H1 (cell line): ENCODE results near the gene RYR3. TPM values are rescaled to one million over a fixed set of nuclear protein-coding genes. Genes with fewer than 3 reads are reported as not detected.

ENCODE experiments used
- CTCF ChIA-PET: fragments of 300-600 bp; sonication (Branson Sonifier 250); formaldehyde crosslinking; loops from one replicate; lab custom pipeline; 2021; ENCODE audit not compliant: partially characterized antibody; lab: Charles Lee
- POLR2A ChIA-PET: fragments of 300-600 bp; sonication (Branson Sonifier 250); formaldehyde crosslinking; loops from one replicate; lab custom pipeline; 2021; ENCODE audit warnings: inconsistent platforms; ENCODE audit not compliant: partially characterized antibody; lab: Charles Lee
- DNase-seq, 2 experiments: peaks; one replicate each; pipeline versions ENCODE4 v3.0.0 to v3.0.0-alpha.2; 2010 to 2022; ENCODE audit warnings: low spot score in 2 of 2, low read depth in 1 of 2, mixed read lengths in 1 of 2
- FAIRE-seq: peaks from 2 replicates; lab custom pipeline; 2011; peaks lifted over from hg19 to GRCh38; lab: Jason Lieb, UNC
- H2AFZ ChIP-seq: 2 replicates; pipeline ENCODE4 v1.8.1; 2012; ENCODE audit warnings: low read length, inconsistent platforms
- H2AK5ac ChIP-seq: 2 replicates; pipeline ENCODE4 v1.6.1; 2013; ENCODE audit warnings: low read depth, low read length
- H2BK120ac ChIP-seq: replicated peaks from 2 replicates; pipeline ENCODE3; 2013; ENCODE audit warnings: low read depth, low read length, inconsistent platforms
- H2BK12ac ChIP-seq: 2 replicates; pipeline ENCODE4 v1.6.1; 2013; ENCODE audit warnings: low read depth, low read length
- H2BK15ac ChIP-seq: 2 replicates; pipeline ENCODE4 v1.6.1; 2013; ENCODE audit warnings: low read length
- H2BK20ac ChIP-seq: 2 replicates; pipeline ENCODE4 v1.6.1; 2013; ENCODE audit warnings: low read length
- H2BK5ac ChIP-seq: 2 replicates; pipeline ENCODE4 v1.6.1; 2013; ENCODE audit warnings: low read depth, low read length
- H3K14ac ChIP-seq: 2 replicates; pipeline ENCODE4 v1.6.1; 2013; ENCODE audit warnings: inconsistent platforms; ENCODE audit not compliant: insufficient read length
- H3K18ac ChIP-seq: 2 replicates; pipeline ENCODE4 v1.6.1; 2013; ENCODE audit warnings: low read length; ENCODE audit errors: extremely low read depth
- H3K23ac ChIP-seq: 2 replicates; pipeline ENCODE4 v1.6.1; 2013; ENCODE audit warnings: inconsistent platforms; ENCODE audit not compliant: insufficient read length
- H3K23me2 ChIP-seq: 2 replicates; pipeline ENCODE4 v1.6.1; 2013; ENCODE audit warnings: low read depth, low read length
- H3K27ac ChIP-seq: 2 replicates; pipeline ENCODE4 v1.6.1; 2011; ENCODE audit warnings: low read depth, low read length, inconsistent platforms
- H3K27me3 ChIP-seq, 4 experiments: replicated peaks in 1 of 4; 1 replicate in 1 of 4; 2 replicates in 3 of 4; pipeline versions ENCODE4 v1.6.1 to v1.8.1; 2011 to 2013; ENCODE audit warnings: low read length in 3 of 4, mild to moderate bottlenecking in 3 of 4, inconsistent platforms in 2 of 4, mixed read lengths in 2 of 4, moderate library complexity in 1 of 4; ENCODE audit not compliant: control insufficient read depth in 3 of 4, insufficient read depth in 3 of 4; ENCODE audit errors: extremely low read depth in 1 of 4
- H3K36me3 ChIP-seq, 4 experiments: 2 replicates each; pipeline versions ENCODE4 v1.6.1 to v1.8.1; 2011 to 2013; ENCODE audit warnings: mild to moderate bottlenecking in 4 of 4, low read length in 3 of 4, moderate library complexity in 2 of 4, control low read depth in 1 of 4, inconsistent platforms in 1 of 4; ENCODE audit not compliant: insufficient read depth in 4 of 4, control insufficient read depth in 2 of 4
- H3K4ac ChIP-seq: replicated peaks from 2 replicates; pipeline ENCODE3; 2013; ENCODE audit warnings: low read length, low read depth, mixed read lengths, inconsistent platforms; ENCODE audit not compliant: insufficient read length
- H3K4me1 ChIP-seq, 4 experiments: replicated peaks in 1 of 4; 1 replicate in 1 of 4; 2 replicates in 3 of 4; pipeline versions ENCODE4 v1.6.1 to v1.8.1; 2011 to 2013; ENCODE audit warnings: low read length in 3 of 4, inconsistent platforms in 2 of 4, mixed read lengths in 1 of 4; ENCODE audit not compliant: insufficient read depth in 4 of 4, control insufficient read depth in 3 of 4
- H3K4me2 ChIP-seq, 2 experiments: 2 replicates each; pipeline versions ENCODE4 v1.6.1 to v1.8.1; 2011 to 2013; ENCODE audit warnings: low read depth in 2 of 2, low read length in 2 of 2, control low read depth in 1 of 2, inconsistent platforms in 1 of 2, mild to moderate bottlenecking in 1 of 2; ENCODE audit not compliant: insufficient read depth in 1 of 2
- H3K4me3 ChIP-seq, 4 experiments: fragments of 200-600, 300-600 bp in 1 of 4; sonication (generic), shearing (Covaris generic), sonication (Bioruptor Twin) in 1 of 4; 2 replicates each; pipeline versions ENCODE4 v1.5.1 to v1.8.1; 2011 to 2016; ENCODE audit warnings: low read length in 4 of 4, low read depth in 3 of 4, control low read depth in 2 of 4, inconsistent platforms in 2 of 4, mild to moderate bottlenecking in 2 of 4, mixed read lengths in 1 of 4, moderate library complexity in 1 of 4; ENCODE audit not compliant: insufficient read depth in 2 of 4; ENCODE audit errors: extremely low read depth in 1 of 4
- H3K56ac ChIP-seq: replicated peaks from 2 replicates; pipeline ENCODE3; 2013; ENCODE audit warnings: low read depth, mild to moderate bottlenecking, mixed read lengths, low read length, inconsistent platforms; ENCODE audit not compliant: insufficient read length
- H3K79me1 ChIP-seq: 2 replicates; pipeline ENCODE4 v1.6.1; 2013; ENCODE audit warnings: low read depth, low read length, control low read depth
- H3K79me2 ChIP-seq, 2 experiments: 2 replicates each; pipeline versions ENCODE4 v1.6.1 to v1.8.1; 2012 to 2013; ENCODE audit warnings: low read length in 2 of 2, mild to moderate bottlenecking in 2 of 2, inconsistent platforms in 1 of 2; ENCODE audit not compliant: insufficient read depth in 2 of 2, control insufficient read depth in 1 of 2
- H3K9ac ChIP-seq, 4 experiments: replicated peaks in 1 of 4; 1 replicate in 1 of 4; 2 replicates in 3 of 4; pipeline versions ENCODE4 v1.6.1 to v1.8.1; 2011 to 2013; ENCODE audit warnings: low read depth in 3 of 4, low read length in 3 of 4, control low read depth in 2 of 4, mild to moderate bottlenecking in 2 of 4, moderate library complexity in 2 of 4, inconsistent platforms in 1 of 4; ENCODE audit errors: extremely low read depth in 1 of 4
- H3K9me3 ChIP-seq, 2 experiments: 2 replicates each; pipeline versions ENCODE4 v1.6.1 to v1.8.1; 2012 to 2013; ENCODE audit warnings: mild to moderate bottlenecking in 2 of 2, moderate library complexity in 2 of 2, control low read depth in 1 of 2, inconsistent platforms in 1 of 2, low read depth in 1 of 2, low read length in 1 of 2, mixed read lengths in 1 of 2; ENCODE audit not compliant: insufficient read depth in 2 of 2
- H4K20me1 ChIP-seq, 2 experiments: replicated peaks in 1 of 2; 2 replicates each; pipeline versions ENCODE3 to v1.8.1; 2011 to 2013; ENCODE audit warnings: inconsistent platforms in 2 of 2, low read length in 2 of 2, mild to moderate bottlenecking in 1 of 2; ENCODE audit not compliant: insufficient read depth in 2 of 2, control insufficient read depth in 1 of 2
- H4K5ac ChIP-seq: 2 replicates; pipeline ENCODE4 v1.6.1; 2013; ENCODE audit warnings: low read length, low read depth, mixed read lengths, inconsistent platforms; ENCODE audit not compliant: insufficient read length
- H4K8ac ChIP-seq: 2 replicates; pipeline ENCODE4 v1.8.0; 2013; ENCODE audit warnings: mild to moderate bottlenecking, moderate library complexity, low read length, inconsistent platforms; ENCODE audit not compliant: insufficient read depth; ENCODE audit errors: extremely low read depth
- H4K91ac ChIP-seq: replicated peaks from 2 replicates; pipeline ENCODE3; 2013; ENCODE audit warnings: low read length, mixed read lengths, inconsistent platforms; ENCODE audit not compliant: insufficient read length
- ASH2L ChIP-seq: fragments of 200-600, 300-600 bp; sonication (generic); IDR thresholded peaks from one replicate; pipeline ENCODE4 v1.7.1; 2017; ENCODE audit warnings: low read length
- BRCA1 ChIP-seq: IDR thresholded peaks from 2 replicates; pipeline ENCODE4 v1.6.1; 2012; ENCODE audit warnings: low read depth, low read length, improper control_type of control experiment
- FOSL1 ChIP-seq: IDR thresholded peaks from 2 replicates; pipeline ENCODE4 v1.6.1; 2011; ENCODE audit warnings: mild to moderate bottlenecking, low read depth, low read length, moderate library complexity; ENCODE audit not compliant: insufficient read depth
- GTF2F1 ChIP-seq: IDR thresholded peaks from 2 replicates; pipeline ENCODE4 v1.6.1; 2012; ENCODE audit warnings: low read depth, low read length, improper control_type of control experiment, borderline replicate concordance
- JUN ChIP-seq: IDR thresholded peaks from 2 replicates; pipeline ENCODE4 v1.6.1; 2011; ENCODE audit warnings: low read depth, mild to moderate bottlenecking, improper control_type of control experiment, low read length
- JUND ChIP-seq: IDR thresholded peaks from 2 replicates; pipeline ENCODE4 v1.6.1; 2011; ENCODE audit warnings: mild to moderate bottlenecking, improper control_type of control experiment, low read length
- KDM1A ChIP-seq: fragments of 200-600, 300-600 bp; sonication (generic); IDR thresholded peaks from 2 replicates; pipeline ENCODE4 v1.7.1; 2016; ENCODE audit warnings: mild to moderate bottlenecking, low read length, borderline replicate concordance
- KDM4A ChIP-seq: IDR thresholded peaks from one replicate; pipeline ENCODE4 v1.7.1; 2012; ENCODE audit warnings: low read depth, mild to moderate bottlenecking, moderate library complexity, low read length, inconsistent platforms; ENCODE audit not compliant: severe bottlenecking
- NANOG ChIP-seq: IDR thresholded peaks from 2 replicates; pipeline ENCODE4 v1.6.1; 2011; ENCODE audit warnings: low read length, low read depth, mild to moderate bottlenecking, inconsistent platforms; ENCODE audit not compliant: insufficient read depth, poor library complexity, severe bottlenecking
- RAD21 ChIP-seq, 2 experiments: IDR thresholded peaks in 1 of 2; conservative IDR thresholded peaks in 1 of 2; 2 replicates each; pipeline ENCODE4 v1.6.1; 2011; ENCODE audit warnings: low read depth in 2 of 2, low read length in 2 of 2, improper control_type of control experiment in 1 of 2, inconsistent platforms in 1 of 2, mild to moderate bottlenecking in 1 of 2, moderate library complexity in 1 of 2
- RFX5 ChIP-seq: IDR thresholded peaks from 2 replicates; pipeline ENCODE4 v1.6.1; 2011; ENCODE audit warnings: low read depth, low read length, improper control_type of control experiment, borderline replicate concordance
- SP4 ChIP-seq: IDR thresholded peaks from 2 replicates; pipeline ENCODE4 v1.6.1; 2012; ENCODE audit warnings: low read length, inconsistent platforms
- TAF7 ChIP-seq: optimal IDR thresholded peaks from 2 replicates; pipeline ENCODE3; 2011; ENCODE audit warnings: low read depth, mild to moderate bottlenecking, inconsistent platforms, low read length, moderate library complexity, borderline replicate concordance
- WGBS, 2 experiments: shearing (Covaris generic) in 1 of 2; methylation state at CpG; one replicate each; pipeline versions ENCODE4 v1.1.6 to v1.1.7; 2013 to 2015; ENCODE audit warnings: low lambda C conversion rate in 2 of 2, mixed read lengths in 2 of 2, inconsistent platforms in 1 of 2, low coverage in 1 of 2, missing lambda C conversion rate in 1 of 2; ENCODE audit not compliant: insufficient replicate concordance in 2 of 2, insufficient coverage in 1 of 2, insufficient read length in 1 of 2; ENCODE audit errors: extremely low coverage in 1 of 2, missing lambda C conversion rate in 1 of 2; 5-methylcytosine and 5-hydroxymethylcytosine counted together
- polyA plus RNA-seq, 7 experiments: library from polyadenylated mRNA; depleted of rRNA in 3 of 7; stranded (reverse) in 5 of 7; unstranded in 2 of 7; fragments of >200 nt in 5 of 7; fragments of 200-250 nt in 2 of 7; gene quantifications; 1 replicate in 5 of 7; 2 replicates in 1 of 7; 4 replicates in 1 of 7; pipeline versions ENCODE4 v1.2.1 to v1.2.3, GENCODE V29; 2011 to 2013; ENCODE audit warnings: missing spikeins in 2 of 7, mixed read lengths in 2 of 7
- total RNA-seq: library from RNA; stranded (reverse); fragmentation: NEBNext Ultra II Directional; extraction: Animal tissue kit (Norgen Biotek cat#: 25700); gene quantifications from 2 replicates; pipeline ENCODE4 v1.2.1, GENCODE V29; 2021
- TF ChIP-seq, protein P1 (sequence below): IDR thresholded peaks from 2 replicates; pipeline ENCODE4 v1.6.1; 2011; ENCODE audit warnings: low read depth, mild to moderate bottlenecking, low read length; ENCODE audit not compliant: insufficient read depth

RYR3 gene
- total and polyA plus RNA-seq, 2 of the 8 experiments (the other 6 are each of a cell fraction or from before 2014, with no cell fraction given): 0.33 to 3.4 TPM

DNA sequence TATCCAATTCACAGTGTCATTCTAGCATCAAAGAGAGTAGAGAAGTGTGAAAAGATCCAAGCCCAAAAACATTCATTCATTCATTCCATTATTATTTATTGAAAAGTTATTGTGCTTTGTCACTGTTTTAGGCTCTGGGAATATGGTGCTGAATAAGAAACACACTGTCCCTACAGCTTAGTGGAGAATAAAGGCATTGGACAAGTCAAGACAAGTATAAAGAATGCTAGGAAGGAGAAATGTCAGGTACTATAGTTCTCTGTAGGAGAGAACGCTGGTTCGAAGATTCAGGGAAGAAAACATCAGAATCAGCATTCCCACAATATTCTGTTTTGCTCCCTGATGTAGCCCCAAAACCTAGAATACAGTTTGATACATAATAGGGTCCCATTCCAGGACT, 528.8 kb downstream of the RYR3 start:
- Histone ChIP-seq H3K14ac (no peak overlapping the region), H3K36me3 (no peaks in the 10 kb centered on the region), H3K56ac (no peak overlapping the region), H3K23ac (no peak overlapping the region), H3K18ac (no peak overlapping the region), H3K79me1 (no peaks in the 10 kb centered on the region), H3K9me3 (no peaks in the 10 kb centered on the region), H4K8ac (no peak overlapping the region), H2AK5ac (no peak overlapping the region), H3K4me3 (no peak overlapping the region), H2BK20ac (no peak overlapping the region), H3K9ac (no peak overlapping the region), H3K79me2 (no peaks in the 10 kb centered on the region), H2AFZ (no peak overlapping the region), H2BK15ac (no peak overlapping the region), H3K4me2 (no peak overlapping the region), H3K27ac (no peak overlapping the region), H4K20me1 (no peaks in the 10 kb centered on the region), H4K5ac (no peak overlapping the region), H3K27me3 (no peaks in the 10 kb centered on the region), H2BK12ac (no peak overlapping the region), H2BK5ac (no peak overlapping the region), H4K91ac (no peak overlapping the region), H3K4me1 (peaks cover 1 to 15% (median 11%) of the 10 kb centered on the region in 4 experiments; a peak in 6 of 7 replicates), H3K4ac (no peak overlapping the region), H3K23me2 (no peaks in the 10 kb centered on the region), H2BK120ac (no peak overlapping the region)
- ChIA-PET CTCF (interaction anchor here (0.6 kb wide), 1 partner anchor 15 kb away, joined by 3 read pairs; no protein-coding TSS in a partner anchor), POLR2A (no interaction called here)
- no peak for FAIRE-seq
- no peak for DNase-seq
- 89% methylated on average over 2 of the region's 2 CpGs; no CpG with 5 or more reads in 1 of the 2 experiments for WGBS, 2 experiments
- TF ChIP-seq, protein P1, sequence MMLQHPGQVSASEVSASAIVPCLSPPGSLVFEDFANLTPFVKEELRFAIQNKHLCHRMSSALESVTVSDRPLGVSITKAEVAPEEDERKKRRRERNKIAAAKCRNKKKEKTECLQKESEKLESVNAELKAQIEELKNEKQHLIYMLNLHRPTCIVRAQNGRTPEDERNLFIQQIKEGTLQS: no peak
- TF ChIP-seq JUND (no peak), FOSL1 (no peak), ASH2L (no peak), GTF2F1 (no peak), JUN (no peak), KDM1A (no peak), NANOG (no peak), TAF7 (no peak), KDM4A (no peak), BRCA1 (no peak), RFX5 (no peak), RAD21 (IDR thresholded peaks at IDR 0.05 in 1 of 2, conservative IDR thresholded peaks at IDR 0.05 in 1 of 2; ENCODE audit: low read depth in 2 of 2, low read length in 2 of 2) (no peak), SP4 (no peak)
